GM21529 (cell line): Measurements from ENCODE around the gene TEX19.
"Not testable (repeated sequence)": the region's sequence is repeated elsewhere in the genome, so short reads cannot be mapped to it uniquely, and the experiment has no call there.

Experiments used
- ATAC-seq: cut with Tn5 transposase; IDR thresholded peaks from one replicate; pipeline ENCODE4 v1.9.1; 2021; ENCODE audit not compliant: unreplicated experiment

The TEX19 gene

GRCh38 chr17:82406131-82406671, 47.2 kb downstream of the TEX19 start:
- no peak for ATAC-seq

DNA sequence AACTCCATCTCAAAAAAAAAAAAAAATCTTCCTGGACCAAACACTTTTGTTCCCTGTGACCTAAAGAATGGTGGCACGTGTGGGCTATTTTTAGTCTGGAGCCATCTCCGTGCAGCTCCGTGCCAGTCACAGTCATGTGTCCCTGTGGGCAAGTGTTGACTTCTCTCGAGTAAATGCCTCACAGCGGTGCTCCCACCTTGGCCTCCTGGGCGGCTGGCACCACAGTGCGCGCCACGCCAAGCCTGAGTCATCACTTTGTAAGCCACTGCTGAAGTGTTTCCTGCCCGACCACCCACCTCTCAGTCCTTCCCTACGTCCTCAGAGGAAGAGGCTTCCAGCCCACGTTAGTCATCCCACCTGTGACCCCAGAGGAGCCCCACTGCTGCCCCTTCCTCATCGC, 48.2 kb downstream of the TEX19 start:
- ATAC-seq, result no peak

DNA sequence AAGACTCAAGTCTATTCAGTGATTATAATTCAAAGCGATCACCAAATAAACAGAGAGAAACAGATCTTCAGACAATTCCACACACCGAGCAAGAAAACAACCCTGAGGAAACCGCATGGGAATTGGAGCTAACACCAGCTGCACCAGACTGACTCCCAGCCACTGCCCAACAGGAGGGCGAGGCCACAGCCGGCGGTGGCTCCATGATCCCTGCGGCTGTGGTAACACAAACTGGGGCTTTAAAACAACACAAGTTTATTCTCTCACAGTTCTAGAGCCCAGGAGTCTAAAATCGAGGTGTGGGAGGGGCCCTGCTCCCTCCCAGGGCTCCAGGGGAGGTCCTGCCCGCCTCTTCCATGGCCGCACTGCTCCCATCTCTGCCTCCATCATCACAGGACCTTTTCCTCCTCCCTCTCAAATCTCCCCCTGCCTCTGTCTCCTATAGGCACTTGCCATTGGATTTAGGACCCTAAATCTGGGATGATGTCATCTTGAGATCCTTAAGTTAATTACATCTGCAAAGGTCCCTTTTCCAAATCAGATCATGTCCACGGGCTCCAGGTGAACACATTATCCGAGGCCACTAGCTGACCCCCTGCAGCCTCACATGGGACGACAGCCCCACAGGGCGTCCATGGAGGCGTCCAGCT, 49.4 kb downstream of the TEX19 start:
- ATAC-seq, result no peak

DNA sequence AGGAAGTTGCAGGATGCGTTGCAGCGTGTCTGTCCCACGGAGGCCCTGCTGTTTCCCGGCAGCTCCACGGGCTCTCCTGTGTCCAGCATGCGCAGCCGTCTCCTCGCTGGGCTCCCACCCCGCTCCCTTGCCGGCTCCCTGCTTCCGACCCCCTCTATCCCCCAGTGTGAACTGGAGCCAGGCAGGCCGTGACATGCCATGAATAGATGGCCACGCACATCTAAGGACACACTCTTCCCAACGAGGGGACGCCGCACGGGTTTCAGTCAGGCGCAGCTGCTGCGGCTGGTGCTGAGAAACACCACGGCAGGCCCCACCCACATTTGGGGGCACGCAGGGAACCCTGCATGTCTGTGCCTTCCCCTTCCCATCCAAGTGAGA, 49.9 kb downstream of the TEX19 start:
- ATAC-seq, result no peak

DNA sequence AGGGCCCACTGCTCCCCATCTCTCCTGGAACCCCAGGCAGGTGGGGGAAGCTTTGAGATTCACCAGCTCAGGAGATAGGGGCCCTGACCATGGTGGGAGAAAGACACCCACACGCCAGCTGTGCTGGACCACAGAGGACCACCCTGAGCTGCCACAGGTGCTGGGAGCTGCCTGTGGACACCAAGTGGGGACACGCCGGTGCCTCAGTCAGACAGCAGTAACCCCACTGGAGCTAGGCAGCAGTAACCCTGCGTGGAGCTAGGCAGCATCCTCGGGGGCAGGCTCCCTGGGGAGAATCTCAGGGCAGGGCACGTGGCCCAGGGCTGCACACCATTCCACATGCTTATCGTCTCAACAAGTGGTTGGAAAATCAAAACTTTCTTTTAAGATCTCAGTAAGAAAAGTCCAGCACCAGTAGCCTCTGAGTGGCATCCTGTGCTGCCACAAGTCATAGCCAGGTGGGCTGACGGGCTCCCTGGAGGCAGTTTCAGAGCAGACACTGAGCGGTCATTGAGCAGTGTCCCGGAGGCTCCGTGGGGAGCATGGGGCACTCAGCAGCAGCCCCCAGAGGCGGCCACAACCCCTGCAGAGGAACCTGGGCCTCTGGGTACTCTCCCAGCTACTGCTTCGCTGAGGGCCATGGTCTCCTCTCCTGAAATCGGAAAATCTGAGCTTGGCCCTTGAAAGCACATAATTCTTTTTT, 51.1 kb downstream of the TEX19 start:
- ATAC-seq, result no peak

GRCh38 chr17:82411396-82412053, 52.5 kb downstream of the TEX19 start:
- no peak for ATAC-seq

GRCh38 chr17:82412081-82412480, 53.0 kb downstream of the TEX19 start:
- not testable (repeated sequence) for ATAC-seq

- no peak for ATAC-seq
Observed at GRCh38 chr17:82412535-82413520, 53.8 kb downstream of the TEX19 start.
